EH (cell line): Measurements from ENCODE around the gene BNC2.
A peak's percentile ranks its signal among the peaks of the same experiment; 100 is the strongest.
"Not testable (repeated sequence)": the region's sequence is repeated elsewhere in the genome, so short reads cannot be mapped to it uniquely, and the experiment has no call there.

Experiments
- DNase-seq: peaks from one replicate; pipeline ENCODE4 v3.0.0-alpha.2; 2015; ENCODE audit warnings: low read depth

The BNC2 gene

DNA sequence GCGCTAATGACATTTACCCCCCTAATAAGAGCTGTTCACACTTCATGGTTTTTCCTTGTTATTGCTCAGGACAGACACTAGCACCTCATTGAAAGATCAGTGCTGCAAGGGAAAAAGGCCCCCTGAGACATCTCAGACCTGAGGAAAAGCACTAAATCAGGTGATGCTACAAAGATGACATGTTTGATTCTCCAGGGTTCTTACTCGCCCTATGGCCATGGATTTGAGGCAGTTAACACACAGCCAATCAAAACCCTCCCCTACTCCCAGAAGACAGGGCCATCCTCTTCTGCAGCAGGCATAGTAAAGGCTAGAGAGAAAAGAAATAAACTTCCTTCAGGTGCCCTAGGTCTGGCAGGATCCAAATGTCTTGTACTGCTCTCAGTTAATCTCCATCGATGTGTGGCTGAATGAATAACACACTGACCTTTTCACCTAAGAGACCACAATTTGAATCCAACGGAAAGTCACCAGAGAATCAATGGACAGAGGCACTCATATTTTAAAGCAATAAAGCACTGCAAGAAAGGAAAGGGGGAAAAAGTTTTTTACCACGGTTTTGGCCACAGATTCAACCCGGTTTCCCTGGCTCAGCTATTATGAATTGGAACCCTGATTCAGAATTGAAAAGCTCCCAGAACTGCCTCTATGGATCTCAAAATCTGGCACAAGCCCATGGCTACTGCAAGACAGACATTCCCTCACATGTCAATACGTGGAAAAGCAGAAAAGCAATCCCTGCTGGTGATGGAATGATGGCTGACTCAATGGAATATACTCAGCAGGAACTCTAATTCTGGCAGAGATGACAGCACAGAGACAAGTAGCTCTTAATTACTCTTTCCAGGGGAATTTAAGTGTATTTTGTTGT, 329.5 kb downstream of the BNC2 start:
- DNase-seq, result peak; percentile 28

DNA sequence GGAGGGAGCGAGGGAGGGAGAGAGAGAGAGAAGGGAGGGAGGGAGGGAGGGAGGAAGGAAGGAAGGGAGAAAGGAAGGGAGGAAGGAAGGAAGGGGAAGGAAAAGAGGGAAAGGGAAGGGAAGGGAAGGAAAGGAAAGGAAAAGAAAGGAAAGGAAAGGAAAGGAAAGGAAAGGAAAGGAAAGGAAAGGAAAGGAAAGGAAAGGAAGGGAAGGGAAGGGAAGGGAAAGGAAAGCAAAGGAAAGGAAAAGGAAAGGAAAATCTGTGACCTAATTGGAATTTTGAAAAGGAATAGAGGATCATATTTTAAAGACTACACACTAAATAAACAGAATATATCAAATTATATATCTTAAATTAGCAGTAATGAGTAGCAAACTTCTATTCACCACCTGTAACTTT, 330.8 kb downstream of the BNC2 start:
- DNase-seq, result not testable (repeated sequence)

DNA sequence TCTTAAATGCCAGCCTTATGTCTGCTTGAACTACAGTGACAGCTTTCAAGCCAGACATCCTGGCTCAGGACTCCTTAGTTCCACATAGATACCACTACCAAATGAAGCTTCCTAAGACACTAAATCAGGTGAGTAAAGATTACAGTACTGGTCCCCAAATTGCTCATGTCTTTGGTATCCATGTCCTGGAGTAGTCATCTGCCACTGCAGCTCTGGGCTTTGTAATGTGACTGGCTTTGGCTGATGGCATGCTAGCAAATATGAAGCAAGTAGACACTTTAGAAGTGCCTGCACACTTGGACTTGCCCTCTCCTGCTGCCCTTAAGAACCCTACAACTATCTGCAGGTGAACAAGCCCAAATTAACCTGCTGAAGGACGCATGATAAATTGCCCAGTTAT, 334.9 kb downstream of the BNC2 start:
- DNase-seq, result peak; percentile 32

DNA sequence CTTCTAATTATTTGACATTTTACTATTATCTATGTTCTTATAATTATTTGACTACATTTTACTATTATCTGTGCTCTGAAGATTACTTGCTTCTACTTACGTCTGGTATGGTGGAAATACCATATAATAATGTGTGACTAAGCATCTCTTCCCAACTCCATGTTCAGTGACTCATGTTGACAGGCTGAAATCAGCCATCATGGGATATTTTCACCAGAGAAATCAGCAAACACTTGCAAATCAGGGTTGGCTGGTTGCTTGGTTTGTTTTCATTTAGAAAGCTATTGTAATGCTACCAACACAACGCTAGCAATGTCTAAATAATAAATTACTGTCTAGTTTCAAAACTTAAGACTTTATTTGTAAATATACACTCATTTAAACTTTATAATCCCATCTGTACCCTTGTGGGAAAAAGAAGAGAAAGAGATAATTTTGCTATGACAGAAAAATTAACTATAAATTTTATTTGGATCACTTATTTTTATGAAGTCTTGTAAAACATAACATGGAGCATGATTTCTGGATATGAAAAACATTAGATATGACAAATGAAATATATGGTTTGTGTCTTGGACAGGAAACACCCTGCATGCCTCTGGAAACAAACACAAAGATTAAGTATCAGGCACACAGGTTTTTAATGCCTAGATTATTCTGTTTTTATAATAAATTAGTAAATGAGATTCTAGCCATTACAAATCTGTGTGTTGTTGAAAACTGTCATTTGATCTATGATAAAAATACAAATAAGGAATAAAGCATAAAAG, 337.6 kb downstream of the BNC2 start:
- DNase-seq, result peak; percentile 80

DNA sequence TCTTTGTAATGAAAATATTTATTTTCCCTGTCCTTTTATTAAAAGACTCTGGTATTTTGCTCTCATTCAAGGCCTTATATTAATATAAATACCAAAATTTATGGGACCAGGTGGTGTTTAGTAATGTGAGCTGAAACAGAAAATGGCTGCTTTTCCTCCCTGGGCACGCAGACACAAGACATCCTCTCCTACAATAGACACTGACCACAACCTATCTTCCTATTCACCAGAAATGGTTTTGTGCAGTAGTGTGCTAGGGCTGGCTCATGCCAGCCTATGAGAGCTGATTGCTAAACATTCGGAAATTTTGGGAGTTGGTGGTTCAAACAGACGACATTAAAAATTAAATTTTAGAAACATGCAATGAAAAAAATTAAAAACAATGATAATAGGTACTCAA, 338.2 kb downstream of the BNC2 start:
- no peak for DNase-seq

DNA sequence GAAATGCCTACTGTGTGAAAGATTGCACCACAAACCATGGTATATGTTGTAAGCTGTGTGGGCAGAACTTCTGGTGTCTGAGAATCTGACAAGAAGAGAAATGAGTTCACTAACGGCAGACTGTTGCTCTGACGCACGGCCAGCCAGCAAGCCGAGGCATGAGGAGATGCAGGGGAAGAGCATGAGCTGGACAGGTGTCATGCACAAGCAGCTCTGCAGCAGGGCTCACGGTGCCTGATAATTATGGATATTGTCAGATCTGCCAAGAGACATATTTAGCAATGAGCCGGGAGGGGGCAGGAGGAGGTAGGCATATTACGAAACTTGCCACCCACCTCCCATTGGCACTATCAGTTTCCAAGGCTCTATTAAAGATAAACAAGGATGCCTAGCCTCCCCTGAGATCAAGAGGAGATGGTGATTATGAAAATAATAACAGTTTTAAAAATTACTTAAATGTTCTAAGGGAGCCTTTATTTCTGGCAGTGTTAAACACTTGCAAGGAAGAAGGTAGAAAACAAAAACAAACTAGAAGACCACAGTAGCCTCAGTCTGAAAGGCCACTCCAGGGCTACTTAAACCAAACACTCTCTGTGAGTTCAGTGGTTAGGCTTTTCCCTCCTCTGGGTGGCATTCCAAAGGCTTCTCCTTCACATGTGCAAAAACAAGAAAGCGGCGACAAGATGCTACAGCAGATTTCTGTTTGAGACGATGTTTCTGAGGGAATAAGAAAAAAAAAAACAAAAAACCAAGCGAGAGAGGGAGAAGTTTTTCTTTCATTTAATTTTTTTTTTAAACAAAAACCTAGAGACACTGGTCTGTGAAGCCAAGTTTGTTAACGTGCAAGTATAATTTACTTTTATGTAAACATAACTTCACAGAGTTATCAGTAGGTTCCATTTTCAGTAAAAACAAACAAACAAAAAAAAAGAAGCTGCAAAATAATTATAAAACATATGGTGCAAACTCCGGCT, 339.5 kb downstream of the BNC2 start:
- no peak for DNase-seq

DNA sequence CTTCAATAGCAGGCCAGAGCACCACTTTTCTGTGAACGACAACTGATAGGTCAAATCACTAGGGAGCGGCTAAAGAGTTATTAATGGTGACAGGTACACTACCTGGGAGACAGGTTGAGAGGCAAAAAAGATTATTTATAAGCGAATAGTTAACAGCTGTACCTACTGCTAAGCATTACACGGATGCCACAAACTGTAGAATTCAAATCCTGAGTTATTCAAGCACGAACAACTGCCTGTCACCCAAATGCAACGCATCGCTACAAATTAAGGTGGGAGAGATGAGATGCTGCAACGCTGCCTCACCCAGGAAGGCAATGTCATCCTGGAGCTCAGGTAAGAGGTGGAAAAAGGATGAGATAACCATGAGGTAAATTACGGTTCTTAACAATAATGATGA, 342.9 kb downstream of the BNC2 start:
- no peak for DNase-seq

DNA sequence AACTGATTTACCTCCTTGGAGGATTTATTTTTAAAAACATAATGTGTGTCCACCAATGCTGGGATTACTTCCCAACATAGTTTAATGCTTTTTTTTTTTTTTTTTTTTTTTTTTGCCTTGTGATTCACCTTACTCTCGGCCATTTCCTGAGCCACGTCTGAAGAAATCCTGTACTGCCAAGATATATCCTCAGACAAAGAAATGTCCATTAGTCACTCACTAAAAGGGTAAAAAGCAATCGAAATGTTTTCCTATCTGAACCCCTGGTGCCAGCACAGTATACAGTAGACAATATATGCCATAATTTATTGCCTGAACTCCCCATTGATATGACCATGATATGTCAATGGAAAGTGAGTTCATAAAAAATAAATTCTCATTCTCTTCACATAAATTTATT, 344.1 kb downstream of the BNC2 start:
- DNase-seq, result peak; percentile 75

DNA sequence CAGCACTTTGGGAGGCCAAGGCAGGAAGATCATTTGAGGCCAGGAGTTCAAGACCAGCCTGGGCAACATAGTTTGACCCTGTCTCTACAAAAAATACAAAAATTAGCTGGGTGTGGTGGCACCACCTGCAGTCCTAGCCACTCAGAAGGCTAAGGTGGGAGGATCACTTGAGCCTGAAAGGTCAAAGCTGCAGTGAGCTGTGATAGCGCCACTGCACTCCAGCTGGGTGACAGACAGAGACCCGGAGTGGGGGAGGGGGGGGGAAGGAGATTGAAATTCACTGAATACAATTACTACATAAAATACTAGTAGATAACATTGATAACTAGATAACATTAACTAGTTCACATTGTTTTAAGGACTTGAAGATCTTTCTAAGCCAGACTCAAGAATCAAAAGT, 345.6 kb downstream of the BNC2 start:
- no peak for DNase-seq

DNA sequence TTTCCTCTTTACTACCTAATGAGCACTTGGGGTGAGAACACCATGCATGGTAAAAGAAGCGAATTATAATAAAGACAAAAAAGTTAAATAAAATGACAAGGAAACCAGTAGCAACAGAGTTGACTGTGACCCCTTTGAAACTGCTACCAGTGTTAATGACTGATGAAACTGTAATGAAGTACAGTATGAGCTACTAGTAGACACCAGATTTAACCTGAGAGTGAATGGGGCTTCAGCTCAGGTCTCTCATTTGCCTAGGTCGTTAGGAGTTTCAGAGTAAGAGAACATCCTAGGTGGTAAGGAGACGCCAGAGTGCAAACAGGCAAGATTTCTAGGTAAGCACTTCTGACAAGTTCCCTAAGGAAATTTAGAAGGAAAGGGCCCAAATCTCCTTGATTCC, 346.4 kb downstream of the BNC2 start:
- DNase-seq, result no peak

DNA sequence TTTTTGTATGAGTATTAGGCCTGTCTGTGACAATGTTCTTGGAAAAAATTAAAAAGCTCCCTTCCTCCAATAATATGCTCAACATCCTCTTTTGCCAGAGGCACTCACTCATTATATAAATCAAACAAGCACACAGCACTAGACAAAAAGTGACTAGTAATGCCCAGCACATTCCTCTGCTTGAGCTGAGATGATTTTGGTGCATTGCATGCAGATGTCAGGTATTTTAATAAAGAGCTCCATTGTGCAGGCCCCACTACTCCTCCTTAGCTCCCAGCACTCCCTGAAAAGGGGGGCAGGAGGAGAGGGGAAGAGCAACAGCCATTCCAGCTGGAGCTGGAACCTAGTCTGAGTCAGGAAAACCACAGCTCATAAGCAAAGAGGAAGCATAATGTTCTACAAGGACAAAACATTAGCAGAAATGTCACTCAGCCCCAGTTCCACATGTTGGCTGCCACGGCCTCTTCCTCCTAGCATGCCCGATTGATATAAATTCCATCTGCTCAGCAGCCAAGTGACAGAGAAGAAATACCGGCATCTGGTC, 348.5 kb downstream of the BNC2 start:
- DNase-seq, result peak; percentile 98

DNA sequence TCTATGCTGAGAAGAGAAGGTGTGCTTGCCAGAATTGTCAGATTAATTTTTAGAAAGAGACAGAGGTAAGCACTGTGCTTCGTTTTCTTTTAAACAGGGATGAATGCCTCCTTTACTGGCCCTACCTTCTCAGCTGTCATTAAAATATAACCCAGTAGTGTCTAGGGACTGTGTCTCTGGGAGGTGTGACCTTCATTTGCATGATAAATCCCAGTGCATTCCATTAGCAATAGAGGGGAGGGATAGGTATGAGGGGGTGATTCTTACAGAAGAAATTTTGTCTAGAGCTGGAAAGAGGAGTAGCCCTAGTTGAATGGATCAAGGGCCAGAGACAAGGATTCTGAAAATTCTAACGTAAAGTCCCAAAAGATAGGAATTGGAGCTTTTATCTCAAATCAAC, 351.5 kb downstream of the BNC2 start:
- DNase-seq, result no peak

DNA sequence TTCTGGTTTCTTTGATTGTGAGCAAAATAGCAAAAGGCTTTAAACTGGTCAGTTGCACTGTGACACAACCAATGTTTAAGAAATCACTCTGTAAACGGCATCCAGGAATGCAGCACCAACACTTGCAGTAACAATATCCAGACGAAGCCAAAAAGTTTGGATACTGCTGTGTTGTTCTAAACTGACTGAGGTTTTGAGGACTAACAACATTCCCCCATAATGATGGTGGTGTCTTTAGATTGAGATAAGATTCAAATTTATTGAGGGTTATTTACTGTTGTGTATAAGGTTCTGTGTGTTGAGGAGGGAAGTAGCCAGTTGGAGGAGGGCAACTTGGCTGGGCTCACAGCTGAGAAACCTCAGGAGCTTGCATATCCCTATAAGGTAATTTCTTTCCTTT, 353.6 kb downstream of the BNC2 start:
- DNase-seq, result peak; percentile 80

DNA sequence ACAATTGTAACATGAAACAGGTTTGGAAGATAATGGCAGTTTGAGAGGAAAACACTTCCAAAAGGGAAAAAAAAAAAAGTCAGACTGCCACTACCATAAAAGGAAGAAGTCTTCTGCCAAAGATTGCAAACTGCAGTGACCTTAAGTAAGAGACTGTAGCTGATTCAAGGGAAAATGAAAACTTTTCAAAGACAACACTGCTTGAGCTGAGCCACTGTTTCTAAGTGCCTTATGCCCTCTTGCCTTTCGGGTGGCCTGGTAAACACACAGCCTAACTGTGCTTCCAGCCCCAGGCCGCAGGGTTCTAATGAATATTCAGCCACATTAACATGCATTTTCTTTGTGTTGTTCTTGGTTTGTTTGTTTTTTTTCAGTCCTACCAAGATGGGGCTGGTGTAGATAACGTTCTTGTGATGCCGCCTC, 354.6 kb downstream of the BNC2 start:
- peak; percentile 87 for DNase-seq

DNA sequence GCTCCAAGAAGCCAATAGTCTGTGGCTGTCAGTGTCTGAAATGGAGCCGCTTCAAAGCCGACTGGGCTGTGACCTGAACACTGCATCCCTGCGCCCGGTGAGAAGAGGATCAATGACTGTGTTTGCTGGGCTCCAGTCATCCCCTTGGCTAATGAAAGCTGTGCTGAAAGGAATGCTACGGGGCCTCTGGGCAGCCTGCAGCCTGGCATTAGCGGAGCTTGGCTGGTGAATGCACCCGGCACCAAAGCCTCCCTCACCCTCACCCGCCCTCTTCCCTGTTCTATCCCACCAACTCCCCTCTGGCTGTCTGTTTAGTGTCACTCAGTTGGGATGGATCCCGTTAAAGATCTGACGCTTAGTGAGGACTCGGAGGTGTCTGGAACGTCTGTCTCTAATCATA, 355.3 kb downstream of the BNC2 start:
- no peak for DNase-seq

DNA sequence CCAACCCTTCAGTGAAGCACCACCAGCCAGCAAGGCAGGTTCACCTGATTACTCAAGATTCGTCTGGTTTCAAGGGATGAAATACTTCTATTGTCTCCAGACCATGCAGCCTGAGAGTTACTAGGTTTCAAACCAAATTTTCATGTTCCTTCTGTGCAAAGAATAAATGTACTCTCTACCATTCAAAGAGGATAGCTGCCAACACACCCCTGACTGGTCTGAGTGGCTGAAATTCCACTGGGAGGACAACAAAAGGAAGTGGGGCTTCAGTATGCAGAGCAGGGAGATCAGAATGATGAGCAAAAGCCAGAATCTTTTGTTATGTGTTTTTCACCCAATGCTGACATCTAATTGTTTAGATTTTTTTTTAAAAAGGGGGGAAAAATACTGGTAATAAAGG, 356.3 kb downstream of the BNC2 start:
- DNase-seq, result peak; percentile 46

DNA sequence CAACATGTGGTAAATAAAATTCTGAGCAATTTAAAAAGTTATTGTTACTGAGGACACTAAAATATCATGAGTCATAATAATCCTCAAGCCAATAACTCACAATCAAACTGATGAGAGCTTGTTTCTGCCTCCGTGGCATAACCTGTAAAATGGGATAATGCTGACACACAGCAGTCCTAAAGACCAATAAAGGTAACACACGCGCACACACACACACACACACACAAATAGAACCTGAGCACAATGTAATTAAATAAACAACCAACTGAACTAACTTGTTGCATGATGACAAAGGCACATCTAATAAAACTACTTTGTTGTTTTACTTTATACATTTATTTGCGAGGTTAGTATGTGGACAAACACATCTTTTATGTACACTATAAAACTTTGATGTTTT, 358.2 kb downstream of the BNC2 start:
- DNase-seq, result no peak

DNA sequence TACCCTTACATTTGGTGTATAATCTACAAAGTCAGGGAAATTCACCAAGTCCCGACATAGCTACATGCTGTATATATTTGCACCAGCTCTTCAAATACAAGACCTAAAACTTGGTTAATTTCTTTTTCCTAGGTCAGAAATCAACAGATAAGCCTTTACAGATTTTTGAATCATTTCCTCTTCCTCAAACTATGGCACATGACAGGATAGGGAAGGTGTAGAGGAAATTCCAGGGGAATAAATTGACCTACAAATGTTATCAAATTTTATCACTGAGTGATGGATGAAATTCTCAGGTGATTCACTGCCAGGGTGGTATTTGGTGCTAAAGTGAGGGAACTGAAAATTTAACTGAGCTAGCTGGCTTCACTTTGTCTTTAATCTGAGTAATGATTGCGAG, 360.0 kb downstream of the BNC2 start:
- DNase-seq, result no peak

DNA sequence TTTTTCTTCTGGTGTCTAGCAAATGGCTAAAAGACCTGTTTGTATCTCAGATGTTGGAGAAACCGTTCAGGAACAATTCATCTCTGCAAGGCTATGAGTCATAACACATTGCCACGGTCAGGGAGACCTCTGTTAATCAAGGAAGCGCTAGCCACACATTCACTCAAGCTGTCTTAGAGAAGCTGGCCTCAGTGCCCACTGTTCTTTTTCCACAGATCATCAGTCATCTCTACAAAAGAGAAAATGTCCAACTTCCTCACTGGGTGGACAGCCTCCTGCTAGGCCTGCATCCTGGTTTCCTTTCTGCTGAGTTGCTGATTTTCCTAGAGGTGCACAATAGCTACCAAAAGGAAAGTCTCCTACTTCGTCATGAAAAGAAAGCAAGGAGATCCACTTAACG, 360.5 kb downstream of the BNC2 start:
- peak; percentile 82 for DNase-seq

DNA sequence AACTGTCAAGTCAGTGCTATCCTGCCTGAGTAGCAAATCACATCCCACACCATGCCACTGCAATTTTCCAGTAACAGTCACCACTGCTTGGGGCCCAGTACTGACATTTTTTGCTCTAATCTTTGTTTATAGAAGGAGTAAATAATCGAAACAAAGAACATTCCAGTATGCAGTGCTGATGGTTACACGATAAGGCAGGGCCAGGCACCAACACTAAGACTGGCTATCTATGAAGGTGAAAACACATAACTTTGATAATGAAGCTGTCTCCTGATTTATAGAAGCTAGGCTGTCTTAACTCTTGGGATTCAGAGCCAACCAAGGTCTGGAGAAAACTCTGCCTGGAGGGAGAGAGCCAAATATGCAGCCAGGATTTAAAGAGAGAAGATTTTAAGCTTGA, 365.3 kb downstream of the BNC2 start:
- DNase-seq, result peak; percentile 92

DNA sequence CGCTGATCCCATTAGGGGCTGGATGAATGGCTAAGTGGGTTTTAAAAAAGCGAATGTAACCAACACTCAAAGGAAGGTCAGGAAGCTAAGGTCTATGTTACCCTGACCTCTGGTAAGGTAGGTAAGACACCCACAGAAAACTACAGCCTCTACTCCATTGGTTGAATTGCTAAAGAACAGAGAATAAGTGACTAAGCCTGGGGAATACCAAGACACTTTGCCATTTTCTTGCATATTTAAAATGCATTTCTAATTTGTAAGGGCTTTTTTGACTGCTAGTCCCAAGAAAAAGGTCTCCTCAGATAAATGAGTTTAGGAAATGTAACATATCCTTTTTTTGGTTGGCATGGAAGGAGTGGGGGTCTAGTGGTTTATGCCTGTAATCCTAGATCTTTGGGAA, 368.7 kb downstream of the BNC2 start:
- peak; percentile 30 for DNase-seq

DNA sequence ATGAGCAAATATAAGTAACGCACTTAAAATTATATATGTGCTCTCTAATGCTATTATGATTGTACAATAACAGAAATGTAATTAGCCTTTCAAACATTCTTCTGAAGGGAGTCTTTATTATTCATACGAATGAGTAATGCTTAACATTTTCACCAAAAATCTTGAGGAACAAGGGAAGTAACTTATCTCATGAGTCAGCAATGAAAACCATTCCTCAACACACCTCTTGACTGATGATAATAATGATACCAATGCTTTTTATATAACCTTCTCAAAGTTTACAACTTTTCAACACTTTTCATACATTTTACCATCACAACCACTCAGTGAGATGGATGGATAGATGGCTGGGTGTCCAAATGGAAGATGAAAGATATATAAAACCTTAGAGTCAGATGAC, 369.3 kb downstream of the BNC2 start:
- DNase-seq, result peak; percentile 84
